ENCODE data around the gene ADORA1.
A peak's percentile ranks its signal among the peaks of the same experiment; 100 is the strongest.

Gene ADORA1

DNA sequence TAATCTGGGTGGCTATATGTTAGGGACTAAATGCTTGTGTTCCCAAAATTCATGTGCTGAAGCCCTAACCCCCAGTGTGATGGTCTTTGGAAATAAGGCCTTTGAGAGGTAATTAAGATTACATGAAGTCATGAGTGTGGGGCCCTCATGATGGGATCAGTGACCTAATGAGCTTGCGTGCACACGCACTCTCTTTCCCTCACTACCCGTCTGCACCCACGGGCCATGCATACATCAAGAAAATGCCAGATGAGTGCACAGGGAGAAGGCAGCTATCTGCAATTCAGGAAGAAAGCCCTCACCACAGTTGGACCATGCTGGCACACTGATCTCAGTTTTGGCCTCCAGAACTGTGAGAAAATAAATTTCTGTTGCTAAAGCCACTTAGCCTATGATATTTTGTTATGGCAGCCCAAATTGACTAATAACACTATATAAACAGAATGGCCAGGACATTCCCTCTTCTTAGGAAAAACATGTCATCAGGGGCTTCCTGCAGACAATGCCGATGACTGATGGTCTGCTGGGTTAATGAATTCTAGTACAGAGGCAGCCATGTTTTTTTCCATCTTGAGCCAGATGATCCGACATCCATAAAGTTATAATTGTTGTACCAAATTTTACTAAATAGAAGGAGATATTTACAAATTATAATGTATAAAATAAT lies 23.6 kb upstream of the ADORA1 start:
- H2BK12ac ChIP-seq (ENCODE audit: low read length in 2 of 2) = no peak overlapping the region
- H3K23ac ChIP-seq (ENCODE audit: low read length in 2 of 2) = no peak overlapping the region
- H3K4me1 ChIP-seq (ENCODE audit: control insufficient read depth, insufficient read depth, low read depth, low read length) = no peaks in the 10 kb centered on the region
- 95% methylated on average over 5 of the region's 6 CpGs for WGBS
- no peak overlapping the region for H3K27ac ChIP-seq (ENCODE audit: low read length, poor library complexity, severe bottlenecking)
- H3K9me3 ChIP-seq (ENCODE audit: control insufficient read depth, low read length) = peaks cover 14% of the 10 kb centered on the region
- H2BK120ac ChIP-seq (ENCODE audit: low read depth, low read length) = no peak overlapping the region
- DNase-seq = no peak
- H3K4ac ChIP-seq (ENCODE audit: low read depth in 1 of 2, low read length in 2 of 2) = no peak overlapping the region
- no peaks in the 10 kb centered on the region for H3K79me1 ChIP-seq (replicated peaks; ENCODE audit: low read length, poor library complexity, severe bottlenecking)
- no peak overlapping the region for H2BK5ac ChIP-seq (ENCODE audit: low read depth, low read length, poor library complexity, severe bottlenecking)
- no peak overlapping the region for H2BK15ac ChIP-seq (ENCODE audit: low read depth, poor library complexity, severe bottlenecking)
- H2AFZ ChIP-seq (ENCODE audit: low read depth, low read length) = no peak overlapping the region
- H4K8ac ChIP-seq (ENCODE audit: low read length) = no peak overlapping the region
- H4K91ac ChIP-seq (ENCODE audit: low read length) = no peak overlapping the region
- H3K27me3 ChIP-seq (ENCODE audit: control insufficient read depth in 1 of 2, insufficient read depth in 1 of 2, low read length in 2 of 2) = peaks cover 46 to 76% of the 10 kb centered on the region in 2 experiments
- no peak overlapping the region for H3K18ac ChIP-seq (ENCODE audit: low read depth in 1 of 2, low read length in 2 of 2)
- H3K4me3 ChIP-seq (ENCODE audit: insufficient read depth in 1 of 2, low read depth in 1 of 2, low read length in 2 of 2) = no peak overlapping the region
- no peak overlapping the region for H3K4me2 ChIP-seq (ENCODE audit: low read length, poor library complexity, severe bottlenecking)
- no peak overlapping the region for H2AK5ac ChIP-seq (ENCODE audit: low read length, severe bottlenecking)
- H3K36me3 ChIP-seq (ENCODE audit: control insufficient read depth in 1 of 2, insufficient read depth in 2 of 2, low read depth in 1 of 2, low read length in 2 of 2) = no peaks in the 10 kb centered on the region
- H3K14ac ChIP-seq (ENCODE audit: low read length in 2 of 2) = no peak overlapping the region
- no peak overlapping the region for H3K9ac ChIP-seq (ENCODE audit: low read length)

GRCh38 chr1:203104789-203105390 lies 22.6 kb upstream of the ADORA1 start:
- Histone ChIP-seq H3K4me1 (ENCODE audit: control insufficient read depth, insufficient read depth, low read depth, low read length) (no peaks in the 10 kb centered on the region), H2AK5ac (ENCODE audit: low read length, severe bottlenecking) (no peak overlapping the region), H3K9ac (ENCODE audit: low read length) (no peak overlapping the region), H3K4me2 (ENCODE audit: low read length, poor library complexity, severe bottlenecking) (no peak overlapping the region), H2BK120ac (ENCODE audit: low read depth, low read length) (no peak overlapping the region), H3K23ac (ENCODE audit: low read length in 2 of 2) (no peak overlapping the region), H3K36me3 (ENCODE audit: control insufficient read depth in 1 of 2, insufficient read depth in 2 of 2, low read depth in 1 of 2, low read length in 2 of 2) (no peaks in the 10 kb centered on the region), H3K27ac (ENCODE audit: low read length, poor library complexity, severe bottlenecking) (no peak overlapping the region), H2BK5ac (ENCODE audit: low read depth, low read length, poor library complexity, severe bottlenecking) (no peak overlapping the region), H2AFZ (ENCODE audit: low read depth, low read length) (no peak overlapping the region), H3K14ac (ENCODE audit: low read length in 2 of 2) (no peak overlapping the region), H2BK15ac (ENCODE audit: low read depth, poor library complexity, severe bottlenecking) (no peak overlapping the region), H3K18ac (ENCODE audit: low read depth in 1 of 2, low read length in 2 of 2) (no peak overlapping the region), H3K4ac (ENCODE audit: low read depth in 1 of 2, low read length in 2 of 2) (no peak overlapping the region), H2BK12ac (ENCODE audit: low read length in 2 of 2) (no peak overlapping the region), H3K9me3 (ENCODE audit: control insufficient read depth, low read length) (peaks cover 14% of the 10 kb centered on the region), H4K91ac (ENCODE audit: low read length) (no peak overlapping the region), H3K27me3 (ENCODE audit: control insufficient read depth in 1 of 2, insufficient read depth in 1 of 2, low read length in 2 of 2) (peaks cover 48 to 76% of the 10 kb centered on the region in 2 experiments), H3K79me1 (replicated peaks; ENCODE audit: low read length, poor library complexity, severe bottlenecking) (no peaks in the 10 kb centered on the region), H4K8ac (ENCODE audit: low read length) (no peak overlapping the region), H3K4me3 (ENCODE audit: insufficient read depth in 1 of 2, low read depth in 1 of 2, low read length in 2 of 2) (no peak overlapping the region)
- DNase-seq = no peak

GRCh38 chr1:203112475-203112874 lies 15.1 kb upstream of the ADORA1 start:
- Histone ChIP-seq H3K27me3 (ENCODE audit: control insufficient read depth in 1 of 2, insufficient read depth in 1 of 2, low read length in 2 of 2) (peaks cover 63 to 89% of the 10 kb centered on the region in 2 experiments), H3K9me3 (ENCODE audit: control insufficient read depth, low read length) (no peaks in the 10 kb centered on the region), H3K36me3 (ENCODE audit: control insufficient read depth in 1 of 2, insufficient read depth in 2 of 2, low read depth in 1 of 2, low read length in 2 of 2) (no peaks in the 10 kb centered on the region), H2BK12ac (ENCODE audit: low read length in 2 of 2) (no peak overlapping the region), H3K4ac (ENCODE audit: low read depth in 1 of 2, low read length in 2 of 2) (no peak overlapping the region), H2BK120ac (ENCODE audit: low read depth, low read length) (no peak overlapping the region), H3K4me2 (ENCODE audit: low read length, poor library complexity, severe bottlenecking) (no peak overlapping the region), H2AK5ac (ENCODE audit: low read length, severe bottlenecking) (no peak overlapping the region), H4K8ac (ENCODE audit: low read length) (no peak overlapping the region), H2BK15ac (ENCODE audit: low read depth, poor library complexity, severe bottlenecking) (no peak overlapping the region), H3K9ac (ENCODE audit: low read length) (no peak overlapping the region), H3K4me3 (ENCODE audit: insufficient read depth in 1 of 2, low read depth in 1 of 2, low read length in 2 of 2) (no peak overlapping the region), H3K79me1 (replicated peaks; ENCODE audit: low read length, poor library complexity, severe bottlenecking) (no peaks in the 10 kb centered on the region), H3K4me1 (ENCODE audit: control insufficient read depth, insufficient read depth, low read depth, low read length) (peaks cover under 1% of the 10 kb centered on the region), H3K27ac (ENCODE audit: low read length, poor library complexity, severe bottlenecking) (no peak overlapping the region), H4K91ac (ENCODE audit: low read length) (no peak overlapping the region), H3K23ac (ENCODE audit: low read length in 2 of 2) (no peak overlapping the region), H3K14ac (ENCODE audit: low read length in 2 of 2) (no peak overlapping the region), H3K18ac (ENCODE audit: low read depth in 1 of 2, low read length in 2 of 2) (no peak overlapping the region), H2BK5ac (ENCODE audit: low read depth, low read length, poor library complexity, severe bottlenecking) (no peak overlapping the region), H2AFZ (ENCODE audit: low read depth, low read length) (no peak overlapping the region)
- DNase-seq = peak; percentile 53
- WGBS = 65% methylated on average over 2 of the region's 2 CpGs

GRCh38 chr1:203113308-203113707 lies 14.2 kb upstream of the ADORA1 start:
- Histone ChIP-seq H2AK5ac (ENCODE audit: low read length, severe bottlenecking) (no peak overlapping the region), H3K9me3 (ENCODE audit: control insufficient read depth, low read length) (no peaks in the 10 kb centered on the region), H3K4me1 (ENCODE audit: control insufficient read depth, insufficient read depth, low read depth, low read length) (peaks cover 5% of the 10 kb centered on the region), H3K23ac (ENCODE audit: low read length in 2 of 2) (no peak overlapping the region), H3K4ac (ENCODE audit: low read depth in 1 of 2, low read length in 2 of 2) (no peak overlapping the region), H2BK12ac (ENCODE audit: low read length in 2 of 2) (no peak overlapping the region), H3K36me3 (ENCODE audit: control insufficient read depth in 1 of 2, insufficient read depth in 2 of 2, low read depth in 1 of 2, low read length in 2 of 2) (no peaks in the 10 kb centered on the region), H2BK15ac (ENCODE audit: low read depth, poor library complexity, severe bottlenecking) (no peak overlapping the region), H2BK5ac (ENCODE audit: low read depth, low read length, poor library complexity, severe bottlenecking) (no peak overlapping the region), H3K27me3 (ENCODE audit: control insufficient read depth in 1 of 2, insufficient read depth in 1 of 2, low read length in 2 of 2) (peaks cover 61 to 87% of the 10 kb centered on the region in 2 experiments), H2BK120ac (ENCODE audit: low read depth, low read length) (no peak overlapping the region), H3K79me1 (replicated peaks; ENCODE audit: low read length, poor library complexity, severe bottlenecking) (no peaks in the 10 kb centered on the region), H3K4me3 (ENCODE audit: insufficient read depth in 1 of 2, low read depth in 1 of 2, low read length in 2 of 2) (no peak overlapping the region), H3K27ac (ENCODE audit: low read length, poor library complexity, severe bottlenecking) (no peak overlapping the region), H3K18ac (ENCODE audit: low read depth in 1 of 2, low read length in 2 of 2) (no peak overlapping the region), H4K91ac (ENCODE audit: low read length) (no peak overlapping the region), H4K8ac (ENCODE audit: low read length) (no peak overlapping the region), H2AFZ (ENCODE audit: low read depth, low read length) (no peak overlapping the region), H3K4me2 (ENCODE audit: low read length, poor library complexity, severe bottlenecking) (no peak overlapping the region), H3K14ac (ENCODE audit: low read length in 2 of 2) (no peak overlapping the region), H3K9ac (ENCODE audit: low read length) (no peak overlapping the region)
- no peak for DNase-seq
- WGBS = 58% methylated on average over 4 of the region's 4 CpGs
